GM21390 (cell line): ENCODE data around the gene METTL24.
A peak's percentile ranks its signal among the peaks of the same experiment; 100 is the strongest.
"Not testable (repeated sequence)": the region's sequence is repeated elsewhere in the genome, so short reads cannot be mapped to it uniquely, and the experiment has no call there.

ENCODE experiments used
- ATAC-seq: cut with Tn5 transposase; IDR thresholded peaks from one replicate; pipeline ENCODE4 v1.9.1; 2021; ENCODE audit not compliant: unreplicated experiment

METTL24 gene

GRCh38 chr6:110272781-110273180, 85.4 kb downstream of the METTL24 start:
- not testable (repeated sequence) for ATAC-seq

GRCh38 chr6:110271732-110272022, 86.5 kb downstream of the METTL24 start:
- ATAC-seq: no peak

- ATAC-seq: no peak
Observed at GRCh38 chr6:110270165-110270564, 88.0 kb downstream of the METTL24 start.

- ATAC-seq: no peak
Observed at GRCh38 chr6:110269623-110270022, 88.5 kb downstream of the METTL24 start.

- no peak for ATAC-seq
Observed at GRCh38 chr6:110266996-110267395, 91.2 kb downstream of the METTL24 start.

- no peak for ATAC-seq
Observed at GRCh38 chr6:110265273-110265672, 92.9 kb downstream of the METTL24 start.

GRCh38 chr6:110256366-110256765, 101.8 kb downstream of the METTL24 start:
- ATAC-seq: no peak

GRCh38 chr6:110255211-110255750, 102.9 kb downstream of the METTL24 start:
- ATAC-seq: no peak

- ATAC-seq: no peak
Observed at GRCh38 chr6:110250838-110251237, 107.3 kb downstream of the METTL24 start.

GRCh38 chr6:110250058-110250457, 108.1 kb downstream of the METTL24 start:
- ATAC-seq: no peak

- ATAC-seq: no peak
Observed at GRCh38 chr6:110246900-110247546, 111.1 kb downstream of the METTL24 start.

GRCh38 chr6:110246378-110246777, 111.8 kb downstream of the METTL24 start:
- ATAC-seq: no peak

- not testable (repeated sequence) for ATAC-seq
Observed at GRCh38 chr6:110244621-110245020, 113.5 kb downstream of the METTL24 start.

GRCh38 chr6:110239526-110240274, 118.4 kb downstream of the METTL24 start:
- no peak for ATAC-seq

GRCh38 chr6:110236007-110236406, 122.1 kb downstream of the METTL24 start:
- not testable (repeated sequence) for ATAC-seq

- peak; percentile 99 for ATAC-seq
Observed at GRCh38 chr6:110233770-110234374, 124.3 kb downstream of the METTL24 start.

GRCh38 chr6:110232450-110232849, 125.7 kb downstream of the METTL24 start:
- no peak for ATAC-seq

- ATAC-seq: no peak
Observed at GRCh38 chr6:110226261-110226660, 131.9 kb downstream of the METTL24 start.

- ATAC-seq: no peak
Observed at GRCh38 chr6:110221738-110222137, 136.4 kb downstream of the METTL24 start.

GRCh38 chr6:110217266-110217665, 140.9 kb downstream of the METTL24 start:
- ATAC-seq: no peak

- no peak for ATAC-seq
Observed at GRCh38 chr6:110216140-110216539, 142.0 kb downstream of the METTL24 start.

- no peak for ATAC-seq
Observed at GRCh38 chr6:110214338-110214737, 143.8 kb downstream of the METTL24 start.
